GM04504 (cell line): ENCODE data around the gene STAC.

Experiments used
- DNase-seq: peaks from one replicate; pipeline ENCODE4 v3.0.0-alpha.2; 2012; ENCODE audit warnings: low read depth

STAC gene

GRCh38 chr3:36591959-36592358 is 211.7 kb downstream of the STAC start:
- DNase-seq = peak; percentile 10

GRCh38 chr3:36595511-36595910 is 215.2 kb downstream of the STAC start:
- no peak for DNase-seq

DNA sequence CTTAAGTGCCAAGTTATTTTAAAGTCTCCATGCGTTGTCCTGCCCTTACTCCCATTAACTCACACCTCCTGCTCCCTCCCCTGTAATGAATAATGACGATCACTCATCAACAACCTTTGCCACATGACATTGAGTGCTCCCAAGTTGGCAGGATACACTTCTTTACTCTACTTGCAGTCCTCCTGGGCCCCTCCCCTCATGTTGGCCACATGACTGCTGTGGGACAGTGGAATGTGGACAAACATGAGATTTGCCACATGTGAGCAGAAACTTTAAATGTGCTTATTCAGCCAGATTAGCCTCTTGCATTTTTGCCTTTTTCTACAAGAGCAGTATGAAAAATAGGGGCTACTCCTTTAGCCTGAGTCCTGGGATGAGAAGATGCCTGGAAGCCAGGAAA is 216.1 kb downstream of the STAC start:
- no peak for DNase-seq

DNA sequence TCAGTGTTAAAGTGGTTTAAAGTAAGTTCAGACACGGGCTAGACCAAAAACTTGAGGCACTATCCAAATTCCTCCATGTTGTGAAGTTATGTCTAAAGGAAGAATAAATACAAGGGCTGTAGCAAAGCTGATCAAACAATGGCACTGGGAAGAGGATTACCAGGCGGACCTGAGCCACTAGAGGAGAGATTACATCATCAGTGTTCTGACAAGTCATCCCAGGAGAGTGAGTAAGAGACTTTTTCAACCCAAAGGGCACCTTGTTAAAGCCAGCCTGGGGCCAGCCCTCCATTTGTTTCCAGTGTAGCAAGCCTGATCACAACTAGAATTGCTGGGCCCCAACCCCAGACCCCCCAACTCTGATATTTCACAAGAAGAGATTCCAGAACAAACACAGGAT is 217.1 kb downstream of the STAC start:
- no peak for DNase-seq
